Loucy (cell line): ENCODE measurements around the gene ORMDL3.

Source experiments
- H2AFZ ChIP-seq: fragments of 200-600 bp; sonication (generic); 2 replicates; pipeline ENCODE4 v1.6.0; 2016; ENCODE audit warnings: antibody characterized with exemption, mild to moderate bottlenecking, low read length, moderate library complexity
- H3F3A ChIP-seq: fragments of 200-600 bp; 2 replicates; pipeline ENCODE4 v1.6.0; 2016; ENCODE audit warnings: antibody characterized with exemption, low read depth, mild to moderate bottlenecking
- H3K27me3 ChIP-seq: fragments of 200-600 bp; sonication (generic); 2 replicates; pipeline ENCODE4 v1.6.1; 2014; ENCODE audit warnings: low read length, mild to moderate bottlenecking; ENCODE audit not compliant: insufficient read depth, poor library complexity, severe bottlenecking
- H3K36me3 ChIP-seq: fragments of 200-600 bp; sonication (generic); 2 replicates; pipeline ENCODE4 v1.6.1; 2016; ENCODE audit warnings: low read length; ENCODE audit not compliant: insufficient read depth
- H3K4me1 ChIP-seq: fragments of 200-600 bp; sonication (generic); 2 replicates; pipeline ENCODE4 v1.5.1; 2014; ENCODE audit warnings: low read length, mild to moderate bottlenecking; ENCODE audit not compliant: insufficient read depth, poor library complexity, severe bottlenecking
- H3K4me2 ChIP-seq: fragments of 200-600 bp; sonication (generic); 2 replicates; pipeline ENCODE4 v1.6.0; 2014; ENCODE audit warnings: antibody characterized with exemption, low read length, low read depth, mild to moderate bottlenecking; ENCODE audit not compliant: poor library complexity, severe bottlenecking
- H3K4me3 ChIP-seq: fragments of 200-600 bp; sonication (generic); 2 replicates; pipeline ENCODE4 v1.5.1; 2014; ENCODE audit warnings: low read length, mild to moderate bottlenecking, mixed read lengths; ENCODE audit not compliant: poor library complexity, severe bottlenecking
- H3K79me2 ChIP-seq: fragments of 200-600 bp; sonication (generic); 2 replicates; pipeline ENCODE4 v1.6.1; 2014; ENCODE audit warnings: low read length; ENCODE audit not compliant: insufficient read depth
- H3K9ac ChIP-seq: fragments of 200-600 bp; sonication (generic); 2 replicates; pipeline ENCODE4 v1.6.0; 2014; ENCODE audit warnings: mild to moderate bottlenecking, low read depth, low read length, moderate library complexity; ENCODE audit not compliant: poor library complexity, severe bottlenecking
- H3K9me2 ChIP-seq: fragments of 200-600 bp; sonication (generic); replicated peaks from 2 replicates; pipeline ENCODE4 v1.6.1; 2016; ENCODE audit warnings: low read depth, low read length, mixed read lengths
- H3K9me3 ChIP-seq: fragments of 200-600 bp; sonication (generic); 2 replicates; pipeline ENCODE4 v1.6.1; 2014; ENCODE audit warnings: mild to moderate bottlenecking, antibody characterized with exemption, low read length, low read depth; ENCODE audit not compliant: insufficient read depth
- H4K20me1 ChIP-seq: fragments of 200-600 bp; sonication (generic); 2 replicates; pipeline ENCODE4 v1.6.0; 2014; ENCODE audit warnings: antibody characterized with exemption, low read length, mild to moderate bottlenecking; ENCODE audit not compliant: insufficient read depth, poor library complexity, severe bottlenecking
- CTCF ChIP-seq: fragments of 200-600 bp; sonication (generic); conservative IDR thresholded peaks from 2 replicates; pipeline ENCODE4 v1.5.1; 2014; ENCODE audit warnings: mild to moderate bottlenecking, antibody characterized with exemption, low read length
- EZH2phosphoT487 ChIP-seq: fragments of 200-600 bp; IDR thresholded peaks from 2 replicates; pipeline ENCODE4 v1.6.1; 2018; ENCODE audit warnings: antibody characterized with exemption, mild to moderate bottlenecking, moderate library complexity, borderline replicate concordance

The ORMDL3 gene

DNA sequence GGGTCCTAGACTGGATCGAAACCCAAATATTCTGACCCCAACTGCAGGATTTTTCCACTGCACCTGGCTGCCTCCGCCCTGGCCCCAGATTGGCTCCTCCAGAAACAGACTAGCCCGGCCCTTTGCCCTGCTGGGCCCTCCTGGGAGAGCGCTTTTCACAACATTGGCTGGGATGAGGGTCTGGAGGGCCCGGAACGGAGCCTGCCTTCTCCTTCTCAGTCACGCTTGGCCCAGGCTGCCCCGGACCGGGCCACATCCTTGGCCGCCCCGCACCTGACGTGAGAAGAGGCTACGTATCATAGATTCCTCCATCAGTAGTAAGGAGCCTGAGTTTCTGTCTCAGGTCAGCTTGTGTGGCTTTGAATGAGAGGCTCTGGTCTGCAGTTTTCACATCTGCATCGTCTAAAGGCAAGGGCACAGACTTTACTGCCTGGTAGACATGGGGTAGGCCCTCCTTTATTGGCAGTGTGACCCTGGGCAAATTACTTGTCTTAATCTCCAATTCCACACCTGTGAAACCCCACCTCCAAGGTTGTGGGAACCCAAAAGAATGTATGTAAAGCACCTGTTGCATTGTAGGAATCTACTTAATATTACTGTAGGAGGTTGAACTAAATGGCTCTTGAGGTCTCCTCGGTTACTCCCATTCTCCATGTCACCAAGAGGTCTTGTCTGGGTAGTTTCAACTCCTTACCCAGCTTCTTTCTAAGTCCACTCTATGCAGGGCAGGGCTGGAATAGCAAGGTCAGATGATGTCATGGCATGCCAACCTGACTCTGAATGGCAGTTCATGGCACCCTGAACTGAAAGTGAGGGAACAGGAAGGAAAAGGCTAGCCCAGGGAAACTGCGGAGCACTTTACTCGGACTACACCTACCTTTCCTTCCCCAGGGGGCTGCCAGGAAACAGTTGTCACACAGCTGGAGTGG, 792 bp upstream of the ORMDL3 start:
- Histone ChIP-seq H3K9me3 (no peaks in the 10 kb centered on the region), H2AFZ (peak overlapping the region; percentile 93), H4K20me1 (peaks cover 29% of the 10 kb centered on the region), H3K9me2 (no peaks in the 10 kb centered on the region), H3K27me3 (no peaks in the 10 kb centered on the region), H3K4me3 (peak overlapping the region; percentile 86), H3F3A (no peaks in the 10 kb centered on the region), H3K4me2 (peak overlapping the region; percentile 93), H3K36me3 (peaks cover 4% of the 10 kb centered on the region; the same call in 1 of the 2 replicates), H3K79me2 (peaks cover 45% of the 10 kb centered on the region), H3K4me1 (peaks cover 37% of the 10 kb centered on the region), H3K9ac (peak overlapping the region; percentile 81)
- TF ChIP-seq EZH2phosphoT487, result no peak
- no peak for TF ChIP-seq CTCF

GRCh38 chr17:39926588-39927100, 757 bp downstream of the ORMDL3 start:
- no peaks in the 10 kb centered on the region for H3F3A ChIP-seq
- H3K9me2 ChIP-seq, result no peaks in the 10 kb centered on the region
- peaks cover 39% of the 10 kb centered on the region for H3K4me1 ChIP-seq
- peaks cover 19% of the 10 kb centered on the region; the same call in 1 of the 2 replicates for H3K36me3 ChIP-seq
- no peaks in the 10 kb centered on the region for H3K27me3 ChIP-seq
- H3K9me3 ChIP-seq, result no peaks in the 10 kb centered on the region
- peak overlapping the region; percentile 93 for H3K4me2 ChIP-seq
- TF ChIP-seq CTCF (no peak), EZH2phosphoT487 (no peak)
- peaks cover 47% of the 10 kb centered on the region for H3K79me2 ChIP-seq
- peaks cover 29% of the 10 kb centered on the region for H4K20me1 ChIP-seq
- peak overlapping the region; percentile 68; the same call in 1 of the 2 replicates for H2AFZ ChIP-seq
- peak overlapping the region; percentile 86 for H3K4me3 ChIP-seq
- peak overlapping the region; percentile 81 for H3K9ac ChIP-seq

DNA sequence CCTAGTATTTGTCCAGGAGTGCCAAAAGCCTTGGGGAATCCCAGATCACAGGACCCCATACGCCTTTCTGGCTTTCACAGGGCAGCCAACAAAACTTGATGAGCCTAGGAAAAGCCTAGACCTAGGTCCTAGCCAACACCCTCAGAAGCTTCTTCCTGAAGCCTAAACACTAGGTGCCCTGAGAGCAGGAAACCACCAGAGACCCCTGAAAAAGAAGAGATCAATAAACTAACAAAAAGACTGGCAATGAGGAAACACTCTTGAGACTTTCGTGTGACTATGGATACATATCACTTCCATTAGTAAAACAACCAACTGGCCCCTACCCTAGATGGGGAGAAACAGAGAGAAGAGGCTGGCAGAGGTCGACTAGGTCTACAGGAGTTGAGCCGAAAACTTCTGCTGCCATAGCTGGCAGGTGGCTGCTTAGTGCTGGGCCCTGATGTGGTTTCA, 1.2 kb downstream of the ORMDL3 start:
- Histone ChIP-seq H3K27me3 (no peaks in the 10 kb centered on the region), H3K4me2 (peak overlapping the region; percentile 93), H3K9ac (peak overlapping the region; percentile 81), H3K79me2 (peaks cover 47% of the 10 kb centered on the region), H3K36me3 (peaks cover 19% of the 10 kb centered on the region; the same call in 1 of the 2 replicates), H3K4me3 (peak overlapping the region; percentile 86), H4K20me1 (peaks cover 29% of the 10 kb centered on the region), H3K9me2 (no peaks in the 10 kb centered on the region), H3K4me1 (peaks cover 44% of the 10 kb centered on the region), H3K9me3 (no peaks in the 10 kb centered on the region), H3F3A (no peaks in the 10 kb centered on the region), H2AFZ (no peak overlapping the region)
- TF ChIP-seq CTCF, result no peak
- no peak for TF ChIP-seq EZH2phosphoT487
